ENCODE results near the gene CPNE2.

DNA sequence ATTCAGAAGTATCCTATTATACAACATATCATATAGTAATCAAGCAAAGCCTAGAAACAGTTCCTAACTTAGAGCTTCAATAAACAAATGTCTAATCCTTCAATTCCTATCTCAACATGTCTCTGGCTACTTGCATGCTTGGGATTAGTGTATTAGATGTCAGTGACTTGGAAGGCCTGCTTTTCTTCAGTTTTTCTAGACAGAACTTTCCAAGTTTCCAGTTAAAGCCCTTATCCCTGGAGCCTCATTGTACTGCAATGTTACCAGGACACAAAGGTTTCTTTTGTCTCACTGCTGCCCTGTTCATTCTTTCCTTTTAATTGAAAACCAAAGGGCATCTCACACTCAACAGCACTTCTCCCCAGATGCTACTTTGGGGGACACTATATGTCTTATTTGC lies 76.9 kb downstream of the CPNE2 start:
- TF ChIP-seq CTCF (IDR thresholded peaks at IDR 0.05) (no peak), POLR2A (IDR thresholded peaks at IDR 0.05) (no peak), POLR2AphosphoS5 (IDR thresholded peaks at IDR 0.05) (no peak), EP300 (IDR thresholded peaks at IDR 0.05) (no peak)
